ES-I3 (cell line): ENCODE results near the gene RAI1.

Experiments used
- H3K36me3 ChIP-seq: 2 replicates; pipeline ENCODE4 v1.6.1; 2013; ENCODE audit warnings: mild to moderate bottlenecking, low read length, control low read depth, moderate library complexity; ENCODE audit not compliant: insufficient read depth
- H3K4me1 ChIP-seq: 2 replicates; pipeline ENCODE4 v1.6.1; 2013; ENCODE audit warnings: mild to moderate bottlenecking, control low read depth, low read length; ENCODE audit not compliant: insufficient read depth
- H3K9ac ChIP-seq: 2 replicates; pipeline ENCODE4 v1.6.1; 2013; ENCODE audit warnings: low read depth, mild to moderate bottlenecking, low read length, moderate library complexity
- H3K9me3 ChIP-seq: 2 replicates; pipeline ENCODE4 v1.6.1; 2013; ENCODE audit warnings: mild to moderate bottlenecking, low read length, moderate library complexity; ENCODE audit not compliant: control insufficient read depth, insufficient read depth

The RAI1 gene

GRCh38 chr17:17728146-17728545 lies 46.9 kb downstream of the RAI1 start:
- Histone ChIP-seq H3K9ac (no peak overlapping the region), H3K36me3 (no peaks in the 10 kb centered on the region), H3K4me1 (peaks cover 16% of the 10 kb centered on the region; the same call in 1 of the 2 replicates), H3K9me3 (no peaks in the 10 kb centered on the region)

- Histone ChIP-seq H3K4me1 (peaks cover 16% of the 10 kb centered on the region; the same call in 1 of the 2 replicates), H3K9me3 (no peaks in the 10 kb centered on the region), H3K36me3 (no peaks in the 10 kb centered on the region), H3K9ac (no peak overlapping the region)
Measured at GRCh38 chr17:17728550-17729251, 47.4 kb downstream of the RAI1 start.

GRCh38 chr17:17729620-17730249 lies 48.5 kb downstream of the RAI1 start:
- H3K9me3 ChIP-seq: no peaks in the 10 kb centered on the region
- H3K9ac ChIP-seq: no peak overlapping the region
- H3K4me1 ChIP-seq: peaks cover 16% of the 10 kb centered on the region; the same call in 1 of the 2 replicates
- no peaks in the 10 kb centered on the region for H3K36me3 ChIP-seq

GRCh38 chr17:17730250-17730935 lies 49.1 kb downstream of the RAI1 start:
- Histone ChIP-seq H3K9ac (no peak overlapping the region), H3K4me1 (peaks cover 15% of the 10 kb centered on the region; the same call in 1 of the 2 replicates), H3K9me3 (no peaks in the 10 kb centered on the region), H3K36me3 (no peaks in the 10 kb centered on the region)

GRCh38 chr17:17732444-17732843 lies 51.2 kb downstream of the RAI1 start:
- H3K9ac ChIP-seq: no peak overlapping the region
- no peaks in the 10 kb centered on the region for H3K4me1 ChIP-seq
- H3K36me3 ChIP-seq: no peaks in the 10 kb centered on the region
- no peaks in the 10 kb centered on the region for H3K9me3 ChIP-seq

- Histone ChIP-seq H3K4me1 (no peaks in the 10 kb centered on the region), H3K9me3 (no peaks in the 10 kb centered on the region), H3K9ac (no peak overlapping the region), H3K36me3 (no peaks in the 10 kb centered on the region)
Measured at GRCh38 chr17:17732892-17733670, 51.8 kb downstream of the RAI1 start.

- Histone ChIP-seq H3K36me3 (no peaks in the 10 kb centered on the region), H3K4me1 (peaks cover 29% of the 10 kb centered on the region), H3K9me3 (no peaks in the 10 kb centered on the region), H3K9ac (no peak overlapping the region)
Measured at GRCh38 chr17:17736205-17737183, 55.2 kb downstream of the RAI1 start.

GRCh38 chr17:17737961-17738894 lies 57.0 kb downstream of the RAI1 start:
- H3K36me3 ChIP-seq: no peaks in the 10 kb centered on the region
- no peaks in the 10 kb centered on the region for H3K9me3 ChIP-seq
- H3K4me1 ChIP-seq: peaks cover 33% of the 10 kb centered on the region
- H3K9ac ChIP-seq: no peak overlapping the region

- H3K4me1 ChIP-seq: peaks cover 33% of the 10 kb centered on the region
- no peak overlapping the region for H3K9ac ChIP-seq
- no peaks in the 10 kb centered on the region for H3K36me3 ChIP-seq
- no peaks in the 10 kb centered on the region for H3K9me3 ChIP-seq
Measured at GRCh38 chr17:17738901-17739300, 57.6 kb downstream of the RAI1 start.

- Histone ChIP-seq H3K9ac (no peak overlapping the region), H3K4me1 (peaks cover 33% of the 10 kb centered on the region), H3K36me3 (no peaks in the 10 kb centered on the region), H3K9me3 (no peaks in the 10 kb centered on the region)
Measured at GRCh38 chr17:17739388-17740066, 58.3 kb downstream of the RAI1 start.

- Histone ChIP-seq H3K36me3 (no peaks in the 10 kb centered on the region), H3K9me3 (no peaks in the 10 kb centered on the region), H3K9ac (peak overlapping the region; percentile 26; the same call in 1 of the 2 replicates), H3K4me1 (peaks cover 33% of the 10 kb centered on the region)
Measured at GRCh38 chr17:17740615-17741348, 59.5 kb downstream of the RAI1 start.
